B cell (primary cell): ENCODE data around the gene ZIC5. TPM values are rescaled to one million over a fixed set of nuclear protein-coding genes. Genes with fewer than 3 reads are reported as not detected.
A peak's percentile ranks its signal among the peaks of the same experiment; 100 is the strongest.

Experiments
- ATAC-seq: fragments of 200-7000 bp; cut with Tn5 transposase; one replicate; pipeline ENCODE4 v1.10.0; 2021; ENCODE audit warnings: low read depth, mild to moderate bottlenecking, moderate number of reproducible peaks, moderate library complexity
- CTCF ChIA-PET: fragments of 350-600 bp; sonication (Branson Sonifier 250); formaldehyde crosslinking; loops from one replicate; lab custom pipeline; 2021; ENCODE audit warnings: antibody characterized with exemption, inconsistent platforms; lab: Charles Lee
- POLR2A ChIA-PET: fragments of 350-600 bp; sonication (Branson Sonifier 250); formaldehyde crosslinking; loops from one replicate; lab custom pipeline; 2021; ENCODE audit warnings: antibody characterized with exemption; lab: Charles Lee
- DNase-seq: peaks from one replicate; pipeline ENCODE4 v3.0.0; 2013
- H2AFZ ChIP-seq: 2 replicates; pipeline ENCODE4 v1.6.1; 2012; ENCODE audit warnings: mild to moderate bottlenecking, low read depth, low read length; ENCODE audit not compliant: insufficient read depth, poor library complexity, severe bottlenecking
- H3K27ac ChIP-seq, 2 donors: 1 replicate in 1 of 2; 2 replicates in 1 of 2; pipeline ENCODE4 v1.5.1; 2012 to 2013; ENCODE audit warnings: low read length in 2 of 2, mild to moderate bottlenecking in 2 of 2, moderate library complexity in 1 of 2
- H3K27me3 ChIP-seq, 4 experiments: fragments of 200-600 bp in 1 of 4; sonication (generic) in 1 of 4; replicated peaks in 1 of 4; 1 replicate in 2 of 4; 2 replicates in 2 of 4; pipeline versions ENCODE4 v1.6.1 to v1.7.0; 2013 to 2016; ENCODE audit warnings: low read length in 3 of 4, mild to moderate bottlenecking in 2 of 4, mixed read lengths in 1 of 4, moderate library complexity in 1 of 4; ENCODE audit not compliant: insufficient read depth in 4 of 4, control insufficient read depth in 3 of 4; ENCODE audit errors: control extremely low read depth in 1 of 4
- H3K36me3 ChIP-seq, 2 experiments: replicated peaks in 1 of 2; 1 replicate in 1 of 2; 2 replicates in 1 of 2; pipeline versions ENCODE4 v1.6.1 to v1.7.1; 2013; ENCODE audit warnings: low read length in 1 of 2; ENCODE audit not compliant: insufficient read depth in 2 of 2, control insufficient read depth in 1 of 2; ENCODE audit errors: control extremely low read depth in 1 of 2, extremely low read depth in 1 of 2
- H3K4me1 ChIP-seq, 2 donors: fragments of 200-600 bp in 1 of 2; sonication (generic) in 1 of 2; 1 replicate in 1 of 2; 2 replicates in 1 of 2; pipeline versions ENCODE4 v1.5.1 to v1.6.1; 2013 to 2017; ENCODE audit warnings: low read length in 2 of 2; ENCODE audit not compliant: control insufficient read depth in 2 of 2, insufficient read depth in 2 of 2
- H3K4me2 ChIP-seq: replicated peaks from 2 replicates; pipeline ENCODE3; 2012; ENCODE audit warnings: mild to moderate bottlenecking, low read depth, low read length; ENCODE audit not compliant: poor library complexity, severe bottlenecking
- H3K4me3 ChIP-seq, 5 experiments: fragments of 200-600 bp in 1 of 5; sonication (generic) in 1 of 5; 1 replicate in 3 of 5; 2 replicates in 2 of 5; pipeline versions ENCODE4 v1.5.1 to v1.7.0; 2011 to 2016; ENCODE audit warnings: low read length in 4 of 5, mild to moderate bottlenecking in 4 of 5, low read depth in 2 of 5, control low read depth in 1 of 5, moderate library complexity in 1 of 5; ENCODE audit not compliant: insufficient read depth in 1 of 5; ENCODE audit errors: control extremely low read depth in 1 of 5, extremely low read depth in 1 of 5
- H3K79me2 ChIP-seq: fragments of 200-600 bp; sonication (generic); one replicate; pipeline ENCODE4 v1.6.0; 2016; ENCODE audit warnings: low read length; ENCODE audit not compliant: control insufficient read depth, insufficient read depth
- H3K9ac ChIP-seq: fragments of 200-600 bp; sonication (generic); 2 replicates; pipeline ENCODE4 v1.6.1; 2017; ENCODE audit warnings: mild to moderate bottlenecking, low read length, moderate library complexity
- H3K9me3 ChIP-seq, 3 donors: one replicate each; pipeline versions ENCODE4 v1.6.1 to v1.7.1; 2013; ENCODE audit warnings: low read length in 2 of 3; ENCODE audit not compliant: control insufficient read depth in 2 of 3, insufficient read depth in 1 of 3; ENCODE audit errors: control extremely low read depth in 1 of 3
- H4K20me1 ChIP-seq: 2 replicates; pipeline ENCODE4 v1.6.0; 2012; ENCODE audit warnings: mild to moderate bottlenecking, low read length; ENCODE audit not compliant: insufficient read depth, control insufficient read depth, poor library complexity, severe bottlenecking
- H3K27ac Mint-ChIP-seq: one replicate; pipeline ENCODE4 v1.8.0; 2021; ENCODE audit warnings: mixed read lengths
- H3K27me3 Mint-ChIP-seq: one replicate; pipeline ENCODE4 v1.8.0; 2021; ENCODE audit warnings: mixed read lengths
- H3K4me1 Mint-ChIP-seq: one replicate; pipeline ENCODE4 v1.8.0; 2021; ENCODE audit warnings: mixed read lengths
- H3K4me3 Mint-ChIP-seq: one replicate; pipeline ENCODE4 v1.8.0; 2021; ENCODE audit warnings: mixed read lengths
- H3K9me3 Mint-ChIP-seq: one replicate; pipeline ENCODE4 v1.8.0; 2022; ENCODE audit warnings: mixed read lengths; ENCODE audit not compliant: insufficient read depth
- CTCF ChIP-seq: fragments of 200-600 bp; IDR thresholded peaks from one replicate; pipeline ENCODE4 v1.8.0; 2022; ENCODE audit warnings: antibody characterized with exemption, mild to moderate bottlenecking
- EZH2 ChIP-seq: IDR thresholded peaks from 2 replicates; pipeline ENCODE4 v1.6.1; 2012; ENCODE audit warnings: borderline replicate concordance, low read depth, mild to moderate bottlenecking, moderate library complexity, low read length; ENCODE audit not compliant: insufficient read depth, poor library complexity, severe bottlenecking
- WGBS: methylation state at CpG from one replicate; pipeline ENCODE4 v1.1.5; 2013; ENCODE audit warnings: missing lambda C conversion rate; ENCODE audit not compliant: insufficient coverage; 5-methylcytosine and 5-hydroxymethylcytosine counted together
- intact Hi-C: fragments of 100-400 bp; cut with micrococcal nuclease; formaldehyde crosslinking; loops from one replicate; pipeline ENCODE4 v1.10.0; 2022
- polyA plus RNA-seq: library from polyadenylated mRNA; depleted of rRNA; stranded (reverse); fragments of >200 nt; gene quantifications from 2 replicates; pipeline ENCODE4 v1.2.3, GENCODE V29; 2012
- total RNA-seq, 2 donors: library from RNA; stranded (reverse); fragments of 120-200 nt in 1 of 2; gene quantifications; 1 replicate in 1 of 2; 2 replicates in 1 of 2; pipeline versions ENCODE4 v1.2.3 to v1.2.4, GENCODE V29; 2013 to 2022

Gene ZIC5
- total and polyA plus RNA-seq, 2 donors (not counting 1 experiment from before 2014, with no cell fraction given), result not detected

- intact Hi-C loops, result loop anchor here (2.0 kb wide), 1 partner anchor 14 kb away; no protein-coding TSS in a partner anchor
- peaks cover 21 to 56% of the 10 kb centered on the region in 2 donors for H3K4me1 ChIP-seq
- 3% methylated on average over 51 of the region's 76 CpGs for WGBS
- Mint-ChIP-seq H3K4me1 (peaks cover 8% of the 10 kb centered on the region), H3K9me3 (peaks cover 3% of the 10 kb centered on the region), H3K27me3 (peaks cover 52% of the 10 kb centered on the region), H3K27ac (no peak overlapping the region), H3K4me3 (no peak overlapping the region)
- H3K4me2 ChIP-seq, result peak overlapping the region; percentile 82
- no peaks in the 10 kb centered on the region for H3K36me3 ChIP-seq
- TF ChIP-seq EZH2 (no peak), CTCF (no peak)
- no peak overlapping the region for H3K27ac ChIP-seq
- ChIA-PET POLR2A (no interaction called here), CTCF (no interaction called here)
- peak overlapping the region; percentile 32 for H2AFZ ChIP-seq
- peaks cover 4 to 84% (median 72%) of the 10 kb centered on the region in 4 experiments for H3K27me3 ChIP-seq
- H3K4me3 ChIP-seq, result peak overlapping the region in 4 of 5 experiments; percentile 2 to 45 (median 27)
- DNase-seq, result peak; percentile 60
- no peaks in the 10 kb centered on the region for H4K20me1 ChIP-seq
- peak overlapping the region; percentile 18 for H3K9ac ChIP-seq
- peak; percentile 69 for ATAC-seq
- no peaks in the 10 kb centered on the region for H3K79me2 ChIP-seq
- peaks cover 6 to 67% (median 40%) of the 10 kb centered on the region in 3 donors for H3K9me3 ChIP-seq
Measured at GRCh38 chr13:99980201-99980823, 8.7 kb upstream of the ZIC5 start.

- H3K27ac ChIP-seq, result no peak overlapping the region
- 8% methylated on average over 58 of the region's 59 CpGs for WGBS
Measured at GRCh38 chr13:99979453-99980200, 8.1 kb upstream of the ZIC5 start.

More at GRCh38 chr13:99979453-99980200, 8.1 kb upstream of the ZIC5 start:
- ChIA-PET CTCF (no interaction called here), POLR2A (no interaction called here)
- intact Hi-C loops, result loop anchor here (2.0 to 10.0 kb wide), 2 partner anchors 15 to 535 kb away; no protein-coding TSS in a partner anchor
- ATAC-seq, result no peak
- H3K4me2 ChIP-seq, result peak overlapping the region; percentile 82
- no peaks in the 10 kb centered on the region for H3K36me3 ChIP-seq
- H3K4me1 Mint-ChIP-seq, result peaks cover 8% of the 10 kb centered on the region
- H3K4me3 ChIP-seq, result peak overlapping the region in 3 of 5 experiments; percentile 2 to 25 (median 20)
- H3K9me3 Mint-ChIP-seq, result peaks cover 3% of the 10 kb centered on the region
- H3K27ac Mint-ChIP-seq, result peak overlapping the region; percentile 63
- TF ChIP-seq CTCF (no peak), EZH2 (no peak)
- peak; percentile 44 for DNase-seq
- H3K4me3 Mint-ChIP-seq, result peak overlapping the region; percentile 50
- H3K4me1 ChIP-seq, result peaks cover 21 to 56% of the 10 kb centered on the region in 2 donors
- H2AFZ ChIP-seq, result peak overlapping the region; percentile 30
- peak overlapping the region; percentile 18 for H3K9ac ChIP-seq
- H3K79me2 ChIP-seq, result no peaks in the 10 kb centered on the region
- peaks cover 56% of the 10 kb centered on the region for H3K27me3 Mint-ChIP-seq
- peaks cover 4 to 85% (median 74%) of the 10 kb centered on the region in 4 experiments for H3K27me3 ChIP-seq
- H4K20me1 ChIP-seq, result no peaks in the 10 kb centered on the region
- H3K9me3 ChIP-seq, result peaks cover 6 to 67% (median 42%) of the 10 kb centered on the region in 3 donors
